Lower lobe of right lung (tissue), 2 donors: Measurements from ENCODE around the gene HAT1. TPM values are rescaled to one million over a fixed set of nuclear protein-coding genes. Genes with fewer than 3 reads are reported as not detected.

Source experiments
- ATAC-seq, 2 donors: fragments of 200-7000 bp; cut with Tn5 transposase; one replicate each; pipeline ENCODE4 v1.9.1; 2020 to 2022; ENCODE audit warnings: mild to moderate bottlenecking in 2 of 2, moderate library complexity in 2 of 2
- DNase-seq: peaks from one replicate; pipeline ENCODE4 v3.0.0-alpha.2; 2020
- H3K27ac ChIP-seq: fragments of 200-600 bp; one replicate; pipeline ENCODE4 v1.8.0; 2022
- H3K27me3 ChIP-seq: fragments of 200-600 bp; one replicate; pipeline ENCODE4 v1.8.0; 2022; ENCODE audit warnings: low read depth
- H3K36me3 ChIP-seq: fragments of 200-600 bp; one replicate; pipeline ENCODE4 v1.8.0; 2022; ENCODE audit warnings: mild to moderate bottlenecking
- H3K4me1 ChIP-seq: fragments of 200-600 bp; one replicate; pipeline ENCODE4 v1.8.0; 2022
- H3K4me3 ChIP-seq: fragments of 200-600 bp; one replicate; pipeline ENCODE4 v1.8.0; 2022; ENCODE audit warnings: mild to moderate bottlenecking
- H3K9me3 ChIP-seq: fragments of 200-600 bp; one replicate; pipeline ENCODE4 v1.8.0; 2022
- intact Hi-C: fragments of 100-400 bp; cut with DNase I; formaldehyde crosslinking; loops from one replicate; pipeline ENCODE4 v1.11.0; 2022
- total RNA-seq: library from RNA; stranded (reverse); fragmentation: NEBNext Ultra II Directional; extraction: Animal tissue kit (Norgen Biotek cat#: 25700); gene quantifications from one replicate; pipeline ENCODE4 v1.2.1, GENCODE V29; 2021
- TF ChIP-seq, protein P1 (sequence below): fragments of 200-600 bp; IDR thresholded peaks from one replicate; pipeline ENCODE4 v1.8.0; 2022; ENCODE audit warnings: antibody characterized with exemption, mild to moderate bottlenecking
- donor health status: DM: no; HTN: yes; CAD: no; lungs with severe emphysema.

Gene HAT1
- total RNA-seq, 1 donor from 2014 or later = 26.5 TPM

DNA sequence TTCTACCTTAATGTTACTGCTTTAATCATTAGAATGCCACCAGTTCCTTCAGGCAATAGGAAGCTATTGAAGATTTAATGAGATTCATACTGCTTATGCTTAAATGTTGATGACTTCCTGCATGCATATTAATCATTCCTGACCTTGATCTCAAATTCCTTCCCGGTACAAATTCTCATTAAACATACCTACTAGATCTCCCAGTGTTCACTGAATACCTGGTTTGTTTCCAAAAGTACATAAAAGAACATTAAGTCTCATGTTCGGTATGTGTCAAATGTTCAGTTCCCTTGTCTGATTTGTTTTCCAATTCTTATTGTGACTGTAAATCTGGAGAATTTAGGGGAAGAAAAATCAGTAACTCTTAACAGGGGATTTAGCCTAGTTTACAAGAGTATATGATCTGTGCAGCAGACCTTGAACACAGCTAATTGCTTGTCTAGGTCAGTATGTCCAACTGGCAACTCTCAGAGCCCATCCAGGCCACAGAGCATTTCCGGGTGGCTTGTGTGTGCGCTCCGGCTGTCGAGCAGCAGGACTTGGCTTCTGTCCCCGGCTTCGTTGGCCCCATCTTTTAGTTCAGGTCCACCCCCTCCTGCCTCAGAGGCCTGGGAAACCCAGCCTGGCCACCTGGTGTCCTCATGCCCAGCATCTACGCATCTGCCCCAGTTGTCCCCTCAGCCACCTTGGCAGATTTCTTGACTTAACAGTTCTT, 90.6 kb downstream of the HAT1 start:
- Histone ChIP-seq H3K4me3 (no peak overlapping the region), H3K27ac (no peak overlapping the region), H3K36me3 (no peaks in the 10 kb centered on the region), H3K27me3 (no peaks in the 10 kb centered on the region), H3K9me3 (no peaks in the 10 kb centered on the region), H3K4me1 (no peaks in the 10 kb centered on the region)
- intact Hi-C loops = no loop called here
- TF ChIP-seq, protein P1, sequence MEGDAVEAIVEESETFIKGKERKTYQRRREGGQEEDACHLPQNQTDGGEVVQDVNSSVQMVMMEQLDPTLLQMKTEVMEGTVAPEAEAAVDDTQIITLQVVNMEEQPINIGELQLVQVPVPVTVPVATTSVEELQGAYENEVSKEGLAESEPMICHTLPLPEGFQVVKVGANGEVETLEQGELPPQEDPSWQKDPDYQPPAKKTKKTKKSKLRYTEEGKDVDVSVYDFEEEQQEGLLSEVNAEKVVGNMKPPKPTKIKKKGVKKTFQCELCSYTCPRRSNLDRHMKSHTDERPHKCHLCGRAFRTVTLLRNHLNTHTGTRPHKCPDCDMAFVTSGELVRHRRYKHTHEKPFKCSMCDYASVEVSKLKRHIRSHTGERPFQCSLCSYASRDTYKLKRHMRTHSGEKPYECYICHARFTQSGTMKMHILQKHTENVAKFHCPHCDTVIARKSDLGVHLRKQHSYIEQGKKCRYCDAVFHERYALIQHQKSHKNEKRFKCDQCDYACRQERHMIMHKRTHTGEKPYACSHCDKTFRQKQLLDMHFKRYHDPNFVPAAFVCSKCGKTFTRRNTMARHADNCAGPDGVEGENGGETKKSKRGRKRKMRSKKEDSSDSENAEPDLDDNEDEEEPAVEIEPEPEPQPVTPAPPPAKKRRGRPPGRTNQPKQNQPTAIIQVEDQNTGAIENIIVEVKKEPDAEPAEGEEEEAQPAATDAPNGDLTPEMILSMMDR = no peak
- ATAC-seq = no peak
- DNase-seq = no peak

DNA sequence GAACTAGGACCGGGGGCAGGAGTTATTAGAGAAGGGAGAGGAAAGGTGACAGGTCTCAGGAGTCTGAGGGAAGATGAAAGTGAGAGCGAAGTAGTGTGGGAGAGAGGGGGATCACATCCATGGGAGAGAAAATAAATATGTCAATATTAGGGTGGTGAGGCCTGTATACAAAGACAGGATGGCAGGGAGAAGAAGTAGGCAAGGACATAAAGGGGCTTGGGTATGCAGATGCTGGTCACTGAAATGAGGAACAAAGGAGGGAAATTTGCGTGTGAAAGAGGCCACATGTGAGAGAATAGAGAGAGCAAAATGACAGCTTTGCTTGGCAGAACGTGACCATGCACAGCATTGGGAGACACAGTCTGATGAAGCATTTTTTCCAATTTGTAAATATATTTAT, 91.1 kb downstream of the HAT1 start:
- intact Hi-C loops = no loop called here
- Histone ChIP-seq H3K4me1 (no peaks in the 10 kb centered on the region), H3K36me3 (no peaks in the 10 kb centered on the region), H3K4me3 (no peak overlapping the region), H3K27me3 (no peaks in the 10 kb centered on the region), H3K27ac (no peak overlapping the region), H3K9me3 (no peaks in the 10 kb centered on the region)
- DNase-seq = no peak
- ATAC-seq = no peak
- TF ChIP-seq, protein P1 = no peak

DNA sequence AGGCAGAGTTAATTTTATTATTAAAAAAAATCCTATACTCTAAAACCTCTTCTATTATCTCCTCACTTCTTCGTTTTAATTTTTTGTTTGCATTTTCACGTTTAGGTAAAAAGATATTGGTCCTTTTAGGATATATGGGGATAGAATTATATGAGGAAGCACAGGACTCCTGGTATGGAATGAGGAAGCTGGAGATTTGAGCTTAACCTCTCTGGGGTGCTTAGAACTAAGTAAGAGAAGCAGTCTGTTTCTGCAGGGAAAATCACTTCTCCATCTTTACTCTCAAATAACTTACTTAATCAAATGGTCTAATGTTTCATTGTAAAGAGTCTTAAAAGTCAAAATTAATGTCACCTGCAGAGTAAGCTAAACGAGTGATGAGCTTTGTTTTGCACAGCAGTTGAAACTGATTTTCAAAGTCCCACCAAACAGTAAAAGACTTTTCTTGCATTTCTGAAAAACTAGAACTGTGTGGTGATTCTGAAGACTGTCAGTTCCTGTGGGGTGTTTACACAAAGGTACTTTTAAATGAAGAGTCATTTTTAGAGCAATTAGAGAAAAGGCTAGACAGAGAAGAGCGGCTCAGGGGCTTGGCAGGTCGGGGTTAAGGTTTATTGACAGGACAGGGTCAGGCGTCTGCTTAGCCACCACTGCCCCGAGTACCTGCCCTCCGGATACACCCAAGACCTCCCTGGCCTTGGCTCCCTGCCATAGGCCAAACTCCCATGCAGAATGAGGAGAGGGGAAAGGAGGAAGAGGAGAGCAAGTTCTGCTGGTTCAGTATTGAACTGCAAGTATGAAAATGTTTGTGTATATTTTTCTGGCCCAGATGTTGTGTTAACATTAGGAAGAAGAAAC, 99.0 kb downstream of the HAT1 start:
- H3K27ac ChIP-seq = no peak overlapping the region
- no peak for ATAC-seq
- no peaks in the 10 kb centered on the region for H3K27me3 ChIP-seq
- TF ChIP-seq, protein P1 = no peak
- intact Hi-C loops = no loop called here
- DNase-seq = no peak
- H3K36me3 ChIP-seq = no peaks in the 10 kb centered on the region
- no peaks in the 10 kb centered on the region for H3K9me3 ChIP-seq
- H3K4me3 ChIP-seq = no peak overlapping the region
- H3K4me1 ChIP-seq = no peaks in the 10 kb centered on the region

DNA sequence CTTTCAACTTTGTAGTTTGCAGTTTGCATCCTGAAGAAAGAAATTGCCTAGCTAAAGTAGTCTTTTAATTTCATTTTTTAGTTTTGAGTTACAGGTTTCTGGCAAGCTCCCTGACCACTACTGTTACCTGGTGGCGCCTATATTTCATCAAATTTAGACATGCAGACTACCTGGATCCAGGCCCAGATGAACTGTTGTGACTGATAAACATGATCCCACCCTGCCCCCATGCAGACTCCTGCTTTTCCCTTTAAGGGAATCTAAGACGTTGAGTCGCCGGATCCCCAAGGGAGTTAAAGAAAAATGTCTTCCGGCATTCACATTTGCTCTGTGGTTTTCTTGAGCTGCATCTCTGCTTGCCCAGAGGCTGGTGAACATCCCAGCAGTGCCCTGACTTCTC, 99.7 kb downstream of the HAT1 start:
- ATAC-seq = no peak
- TF ChIP-seq, protein P1 = no peak
- Histone ChIP-seq H3K4me1 (no peaks in the 10 kb centered on the region), H3K9me3 (no peaks in the 10 kb centered on the region), H3K27ac (no peak overlapping the region), H3K36me3 (no peaks in the 10 kb centered on the region), H3K27me3 (no peaks in the 10 kb centered on the region), H3K4me3 (no peak overlapping the region)
- no peak for DNase-seq
- intact Hi-C loops = no loop called here

DNA sequence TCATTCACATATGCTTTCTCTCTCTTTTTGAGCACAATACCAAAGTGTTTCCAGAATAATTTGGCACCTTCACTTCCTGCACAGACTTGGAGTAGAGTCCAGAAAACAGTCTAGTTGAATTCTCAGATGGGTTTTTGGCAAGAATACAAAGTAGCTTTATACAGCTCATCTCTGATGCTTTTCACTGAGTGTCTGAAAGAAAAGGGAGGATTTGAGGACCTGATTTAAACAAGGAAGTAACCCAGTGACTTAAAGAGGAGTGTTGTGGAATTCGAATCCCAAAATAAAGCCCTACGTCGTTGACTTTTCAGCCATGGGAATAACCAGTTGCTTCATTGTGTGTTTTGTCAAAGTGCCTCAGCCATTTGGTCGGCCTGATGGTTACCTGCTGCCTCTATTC, 109.3 kb downstream of the HAT1 start:
- Histone ChIP-seq H3K9me3 (no peaks in the 10 kb centered on the region), H3K27ac (no peak overlapping the region), H3K4me1 (no peaks in the 10 kb centered on the region), H3K27me3 (no peaks in the 10 kb centered on the region), H3K4me3 (no peak overlapping the region), H3K36me3 (no peaks in the 10 kb centered on the region)
- TF ChIP-seq, protein P1 = no peak
- ATAC-seq = no peak
- no peak for DNase-seq
- intact Hi-C loops = no loop called here

Other genes with a start within 250 kb of the HAT1 start
- 77.2 TPM for gene DYNC1I2, start 235.0 kb upstream of the HAT1 start, total RNA-seq
- 10.8 TPM for gene SLC25A12, start 28.2 kb upstream of the HAT1 start, total RNA-seq
- 3.8 TPM for gene METAP1D, start 77.5 kb downstream of the HAT1 start, total RNA-seq
- not detected for gene DLX1, start 163.0 kb downstream of the HAT1 start, total RNA-seq
- not detected for gene DLX2, start 180.4 kb downstream of the HAT1 start, total RNA-seq